CD14-positive monocyte (primary cell): ENCODE data around the gene CYTH1. TPM values are rescaled to one million over a fixed set of nuclear protein-coding genes. Genes with fewer than 3 reads are reported as not detected.
A peak's percentile ranks its signal among the peaks of the same experiment; 100 is the strongest.

Experiments
- DNase-seq, 3 donors: peaks; one replicate each; pipeline ENCODE4 v3.0.0-alpha.2; 2011 to 2022
- H2AFZ ChIP-seq: 2 replicates; pipeline ENCODE4 v1.6.0; 2012; ENCODE audit warnings: mild to moderate bottlenecking, low read depth, low read length, inconsistent platforms; ENCODE audit not compliant: insufficient read depth, poor library complexity, severe bottlenecking
- H3K27ac ChIP-seq, 2 donors: 1 replicate in 1 of 2; 2 replicates in 1 of 2; pipeline ENCODE4 v1.5.1; 2012 to 2013; ENCODE audit warnings: low read length in 2 of 2, control low read depth in 1 of 2, inconsistent platforms in 1 of 2, low read depth in 1 of 2, mild to moderate bottlenecking in 1 of 2
- H3K27me3 ChIP-seq, 2 donors: one replicate each; pipeline versions ENCODE4 v1.6.0 to v1.6.1; 2011 to 2013; ENCODE audit warnings: low read length in 2 of 2; ENCODE audit not compliant: control insufficient read depth in 2 of 2, insufficient read depth in 2 of 2
- H3K36me3 ChIP-seq, 2 donors: replicated peaks in 1 of 2; 1 replicate in 1 of 2; 2 replicates in 1 of 2; pipeline versions ENCODE4 v1.5.1 to v1.6.1; 2012 to 2013; ENCODE audit warnings: low read length in 2 of 2, control low read depth in 1 of 2, inconsistent platforms in 1 of 2, mild to moderate bottlenecking in 1 of 2; ENCODE audit not compliant: insufficient read depth in 2 of 2, control insufficient read depth in 1 of 2
- H3K4me1 ChIP-seq, 2 donors: 1 replicate in 1 of 2; 2 replicates in 1 of 2; pipeline versions ENCODE4 v1.5.1 to v1.6.1; 2012 to 2013; ENCODE audit warnings: low read length in 2 of 2, control low read depth in 1 of 2, inconsistent platforms in 1 of 2, mild to moderate bottlenecking in 1 of 2, moderate library complexity in 1 of 2; ENCODE audit not compliant: insufficient read depth in 2 of 2, control insufficient read depth in 1 of 2
- H3K4me2 ChIP-seq: replicated peaks from 2 replicates; pipeline ENCODE3; 2012; ENCODE audit warnings: low read length, moderate library complexity, mild to moderate bottlenecking; ENCODE audit not compliant: poor library complexity, severe bottlenecking; ENCODE audit errors: extremely low read depth
- H3K4me3 ChIP-seq, 3 experiments: fragments of 200-600 bp in 1 of 3; sonication (generic) in 1 of 3; replicated peaks in 1 of 3; 1 replicate in 2 of 3; 2 replicates in 1 of 3; pipeline ENCODE4 v1.5.1; 2011 to 2013; ENCODE audit warnings: low read length in 3 of 3, mild to moderate bottlenecking in 3 of 3, control low read depth in 2 of 3, low read depth in 2 of 3, inconsistent platforms in 1 of 3, moderate library complexity in 1 of 3
- H3K79me2 ChIP-seq: 2 replicates; pipeline ENCODE4 v1.6.0; 2012; ENCODE audit warnings: mild to moderate bottlenecking, control low read depth, inconsistent platforms, low read length, moderate library complexity; ENCODE audit not compliant: insufficient read depth
- H3K9ac ChIP-seq: 2 replicates; pipeline ENCODE4 v1.6.0; 2017; ENCODE audit warnings: low read length, mild to moderate bottlenecking; ENCODE audit not compliant: insufficient read depth, poor library complexity, severe bottlenecking
- H3K9me3 ChIP-seq, 2 donors: replicated peaks in 1 of 2; 1 replicate in 1 of 2; 2 replicates in 1 of 2; pipeline versions ENCODE4 v1.5.1 to v1.6.1; 2012 to 2013; ENCODE audit warnings: low read length in 2 of 2, control low read depth in 1 of 2; ENCODE audit not compliant: control insufficient read depth in 1 of 2, insufficient read depth in 1 of 2
- H4K20me1 ChIP-seq: 2 replicates; pipeline ENCODE4 v1.6.0; 2012; ENCODE audit warnings: mild to moderate bottlenecking, low read length, control low read depth, moderate library complexity; ENCODE audit not compliant: insufficient read depth
- H3K27ac Mint-ChIP-seq, 7 donors: one replicate each; pipeline ENCODE4 v1.8.0; 2020; ENCODE audit warnings: mild to moderate bottlenecking in 7 of 7, mixed read lengths in 7 of 7, moderate library complexity in 6 of 7, inconsistent platforms in 2 of 7
- H3K27me3 Mint-ChIP-seq, 3 donors: one replicate each; pipeline ENCODE4 v1.8.0; 2021 to 2022; ENCODE audit warnings: low read depth in 3 of 3, mild to moderate bottlenecking in 3 of 3, mixed read lengths in 3 of 3, moderate library complexity in 3 of 3, inconsistent platforms in 1 of 3
- H3K36me3 Mint-ChIP-seq, 2 donors: one replicate each; pipeline ENCODE4 v1.8.0; 2020; ENCODE audit warnings: mixed read lengths in 2 of 2, inconsistent platforms in 1 of 2, mild to moderate bottlenecking in 1 of 2
- H3K4me1 Mint-ChIP-seq: one replicate; pipeline ENCODE4 v1.8.0; 2020; ENCODE audit warnings: mild to moderate bottlenecking, mixed read lengths
- H3K4me3 Mint-ChIP-seq, 2 donors: one replicate each; pipeline ENCODE4 v1.8.0; 2020; ENCODE audit warnings: mild to moderate bottlenecking in 2 of 2, mixed read lengths in 2 of 2, moderate library complexity in 1 of 2
- H3K9me3 Mint-ChIP-seq, 7 donors: one replicate each; pipeline ENCODE4 v1.8.0; 2020 to 2022; ENCODE audit warnings: mixed read lengths in 7 of 7, mild to moderate bottlenecking in 6 of 7, moderate library complexity in 6 of 7, inconsistent platforms in 2 of 7
- whole genome bisulfite sequencing: methylation state at CpG from one replicate; pipeline ENCODE4 v1.1.5; 2013; ENCODE audit warnings: missing lambda C conversion rate; ENCODE audit not compliant: insufficient coverage; 5-methylcytosine and 5-hydroxymethylcytosine counted together
- intact Hi-C, 2 donors: fragments of 100-400 bp; cut with micrococcal nuclease; formaldehyde crosslinking; loops; one replicate each; pipeline versions ENCODE4 v1.15.0 to v1.15.1; 2023
- polyA plus RNA-seq, 3 donors: library from polyadenylated mRNA; depleted of rRNA in 1 of 3; unstranded in 2 of 3; stranded (reverse) in 1 of 3; fragments of 300-500 nt in 2 of 3; fragments of >200 nt in 1 of 3; fragmentation: Illumina TruSeq in 2 of 3; gene quantifications; 1 replicate in 2 of 3; 2 replicates in 1 of 3; pipeline ENCODE4 v1.2.3, GENCODE V29; 2012 to 2021
- TF ChIP-seq, protein P1 (sequence below): fragments of 200-600 bp; IDR thresholded peaks from one replicate; pipeline ENCODE4 v1.8.0; 2022; ENCODE audit warnings: antibody characterized with exemption, mild to moderate bottlenecking

The CYTH1 gene
- polyA plus RNA-seq, 3 donors = 68.6 to 211 (median 80.9) TPM

DNA sequence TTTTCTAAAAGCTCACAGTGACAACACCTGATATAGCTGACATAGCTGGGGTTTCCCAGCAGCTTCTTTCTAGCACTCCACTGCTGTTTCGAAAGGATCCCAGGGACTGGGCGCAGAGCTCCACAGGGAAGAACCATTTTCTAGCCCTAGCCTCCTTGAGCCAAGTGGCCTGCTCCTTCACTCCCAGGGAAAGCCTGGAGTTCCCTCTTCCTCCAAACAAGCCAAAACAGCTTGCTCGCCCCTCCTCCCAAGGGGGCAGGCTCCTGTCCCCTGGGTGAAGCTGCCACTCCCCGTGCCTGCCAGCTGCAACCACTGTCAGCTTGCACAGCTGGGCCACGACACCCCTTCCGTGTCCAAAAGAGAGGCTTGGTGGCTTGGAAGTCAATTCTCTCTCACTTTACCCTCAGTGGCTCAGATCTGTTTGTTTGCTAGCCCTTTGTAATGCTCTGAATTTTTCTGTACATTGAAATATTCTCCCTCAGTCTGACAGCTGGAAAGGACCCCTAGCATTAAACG, 59.8 kb downstream of the CYTH1 start:
- peaks cover 100% of the 10 kb centered on the region for H4K20me1 ChIP-seq
- H3K4me3 ChIP-seq = no peak overlapping the region
- TF ChIP-seq, protein P1, sequence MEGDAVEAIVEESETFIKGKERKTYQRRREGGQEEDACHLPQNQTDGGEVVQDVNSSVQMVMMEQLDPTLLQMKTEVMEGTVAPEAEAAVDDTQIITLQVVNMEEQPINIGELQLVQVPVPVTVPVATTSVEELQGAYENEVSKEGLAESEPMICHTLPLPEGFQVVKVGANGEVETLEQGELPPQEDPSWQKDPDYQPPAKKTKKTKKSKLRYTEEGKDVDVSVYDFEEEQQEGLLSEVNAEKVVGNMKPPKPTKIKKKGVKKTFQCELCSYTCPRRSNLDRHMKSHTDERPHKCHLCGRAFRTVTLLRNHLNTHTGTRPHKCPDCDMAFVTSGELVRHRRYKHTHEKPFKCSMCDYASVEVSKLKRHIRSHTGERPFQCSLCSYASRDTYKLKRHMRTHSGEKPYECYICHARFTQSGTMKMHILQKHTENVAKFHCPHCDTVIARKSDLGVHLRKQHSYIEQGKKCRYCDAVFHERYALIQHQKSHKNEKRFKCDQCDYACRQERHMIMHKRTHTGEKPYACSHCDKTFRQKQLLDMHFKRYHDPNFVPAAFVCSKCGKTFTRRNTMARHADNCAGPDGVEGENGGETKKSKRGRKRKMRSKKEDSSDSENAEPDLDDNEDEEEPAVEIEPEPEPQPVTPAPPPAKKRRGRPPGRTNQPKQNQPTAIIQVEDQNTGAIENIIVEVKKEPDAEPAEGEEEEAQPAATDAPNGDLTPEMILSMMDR = no peak
- H3K27me3 ChIP-seq = no peaks in the 10 kb centered on the region
- H3K4me2 ChIP-seq = no peak overlapping the region
- H3K27ac ChIP-seq = peak overlapping the region; percentile 15 to 45
- WGBS = 70% methylated on average over 6 of the region's 7 CpGs
- H3K36me3 Mint-ChIP-seq = peaks cover 33 to 36% of the 10 kb centered on the region in 2 donors
- H3K27me3 Mint-ChIP-seq = peaks cover 0 to 1% (median 0%) of the 10 kb centered on the region in 3 donors
- no peaks in the 10 kb centered on the region for H3K9me3 ChIP-seq
- intact Hi-C loops = no loop called here
- peak overlapping the region in 5 of 7 donors; percentile 17 to 80 (median 50) for H3K27ac Mint-ChIP-seq
- peaks cover 88% of the 10 kb centered on the region for H3K4me1 Mint-ChIP-seq
- DNase-seq = peak in 1 of 3 donors; percentile 31
- peaks cover 0 to 2% (median 0%) of the 10 kb centered on the region in 7 donors for H3K9me3 Mint-ChIP-seq
- peaks cover 100% of the 10 kb centered on the region for H3K79me2 ChIP-seq
- H3K9ac ChIP-seq = no peak overlapping the region
- H3K4me1 ChIP-seq = peaks cover 40 to 57% of the 10 kb centered on the region in 2 donors
- peaks cover 7 to 34% of the 10 kb centered on the region in 2 donors for H3K36me3 ChIP-seq
- H2AFZ ChIP-seq = no peak overlapping the region
- H3K4me3 Mint-ChIP-seq = no peak overlapping the region

DNA sequence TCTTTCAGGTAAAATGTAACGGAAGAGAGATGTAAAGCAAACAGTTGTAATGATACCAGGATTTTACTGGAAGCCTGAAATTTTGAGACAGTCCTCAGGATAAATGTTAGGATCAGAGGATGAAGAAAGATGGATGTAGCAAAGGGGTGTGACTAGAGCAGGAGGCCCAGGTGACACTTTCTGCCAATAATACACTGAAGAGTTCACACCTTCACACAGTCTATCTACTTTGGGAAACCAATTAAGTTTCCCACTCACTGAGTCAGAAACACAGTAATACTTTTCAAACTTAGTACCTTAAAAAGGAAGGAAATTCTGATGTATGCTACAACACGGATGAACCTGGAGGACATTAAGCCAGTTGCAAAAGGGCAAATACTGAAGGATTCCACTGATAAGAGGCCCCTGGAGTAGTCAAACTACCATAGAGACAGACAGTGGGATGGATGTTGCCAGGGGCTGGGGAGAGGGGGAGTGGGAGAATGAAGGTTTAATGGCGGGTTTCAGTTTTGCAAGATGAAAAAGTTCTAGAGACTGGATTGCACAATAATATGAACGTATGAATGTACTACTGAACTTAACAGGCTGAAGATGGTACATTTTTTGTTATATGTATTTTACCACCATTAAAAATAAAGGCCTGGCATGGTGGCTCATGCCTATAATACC, 62.3 kb downstream of the CYTH1 start:
- Mint-ChIP-seq H3K27me3 (peaks cover 0 to 1% (median 0%) of the 10 kb centered on the region in 3 donors), H3K36me3 (peaks cover 21% of the 10 kb centered on the region in 2 donors), H3K27ac (peak overlapping the region; percentile 2 to 82 (median 41)), H3K9me3 (no peaks in the 10 kb centered on the region), H3K4me3 (no peak overlapping the region), H3K4me1 (peaks cover 89% of the 10 kb centered on the region)
- no peaks in the 10 kb centered on the region for H3K27me3 ChIP-seq
- peak overlapping the region in 1 of 2 donors; percentile 63 for H3K27ac ChIP-seq
- H3K79me2 ChIP-seq = peaks cover 100% of the 10 kb centered on the region
- no peak overlapping the region for H3K4me3 ChIP-seq
- peaks cover 4 to 15% of the 10 kb centered on the region in 2 donors for H3K36me3 ChIP-seq
- peak overlapping the region; percentile 22 for H3K4me2 ChIP-seq
- peaks cover 100% of the 10 kb centered on the region for H4K20me1 ChIP-seq
- TF ChIP-seq, protein P1 = no peak
- 50% methylated on average over 2 of the region's 4 CpGs for WGBS
- no peak overlapping the region for H2AFZ ChIP-seq
- peak in 1 of 3 donors; percentile 26 for DNase-seq
- intact Hi-C loops = no loop called here
- H3K9ac ChIP-seq = no peak overlapping the region
- no peaks in the 10 kb centered on the region for H3K9me3 ChIP-seq
- peaks cover 51 to 71% of the 10 kb centered on the region in 2 donors for H3K4me1 ChIP-seq
